ENCODE measurements around the gene XYLT2. TPM values are rescaled to one million over a fixed set of nuclear protein-coding genes. Genes with fewer than 3 reads are reported as not detected.

Gene XYLT2
- total and polyA plus RNA-seq, 2 of the 13 experiments (the other 11 are each of a cell fraction or from before 2014, with no cell fraction given): 17.0 to 22.1 TPM

GRCh38 chr17:50344731-50345365, 1.1 kb upstream of the XYLT2 start (continued):
- 0 out of 2 replicates have a peak, but pooled peaks have one; percentile 35 for TF ChIP-seq THAP9 (CRISPR knock-in tag; IDR thresholded peaks at IDR 0.05; ENCODE audit: borderline replicate concordance)
- TF ChIP-seq ZNF350 (CRISPR knock-in tag; IDR thresholded peaks at IDR 0.05; ENCODE audit: borderline replicate concordance, low read depth): 0 out of 2 replicates have a peak, but pooled peaks have one; percentile 31
- no peak for TF ChIP-seq ZNF781 (CRISPR knock-in tag; IDR thresholded peaks at IDR 0.05; ENCODE audit: borderline replicate concordance, not compliant biosample characterization)
- TF ChIP-seq ZNF646 (CRISPR knock-in tag; IDR thresholded peaks at IDR 0.05): no peak
- TF ChIP-seq CBX5 (CRISPR knock-in tag; IDR thresholded peaks at IDR 0.05; ENCODE audit: borderline replicate concordance): 0 out of 2 replicates have a peak, but pooled peaks have one; percentile 18
- 0 out of 2 replicates have a peak, but pooled peaks have one; percentile 0 for TF ChIP-seq PITX1 (CRISPR knock-in tag; IDR thresholded peaks at IDR 0.05)
- no peak for TF ChIP-seq KDM6A (CRISPR knock-in tag; IDR thresholded peaks at IDR 0.05; ENCODE audit: low read depth)
- no peak for TF ChIP-seq FOXO1 (CRISPR knock-in tag; IDR thresholded peaks at IDR 0.05)
- TF ChIP-seq ZNF225 (CRISPR knock-in tag; IDR thresholded peaks at IDR 0.05): 0 out of 2 replicates have a peak, but pooled peaks have one; percentile 16
- TF ChIP-seq ASH2L (IDR thresholded peaks at IDR 0.05; ENCODE audit: insufficient read length, low read depth, low read length): peak; percentile 1
- TF ChIP-seq EP300 (IDR thresholded peaks at IDR 0.05; ENCODE audit: low read depth in 2 of 2, low read length in 2 of 2): no peak
- 0 out of 2 replicates have a peak, but pooled peaks have one; percentile 15 for TF ChIP-seq EP300 (CRISPR knock-in tag; IDR thresholded peaks at IDR 0.05; ENCODE audit: borderline replicate concordance)
- no peak for TF ChIP-seq GMEB2 (CRISPR knock-in tag; IDR thresholded peaks at IDR 0.05; ENCODE audit: low read depth)
- no peak for TF ChIP-seq THAP7 (CRISPR knock-in tag; IDR thresholded peaks at IDR 0.05)
- TF ChIP-seq ZNF605 (CRISPR knock-in tag; IDR thresholded peaks at IDR 0.05): peak; percentile 46; the same call in 1 of the 2 replicates
- no peak for TF ChIP-seq FLYWCH1 (CRISPR knock-in tag; IDR thresholded peaks at IDR 0.05)
- no peak for TF ChIP-seq ZNF260 (CRISPR knock-in tag; IDR thresholded peaks at IDR 0.05; ENCODE audit: borderline replicate concordance, low read depth)

Measured in HepG2 (cell line).